HL-60 (cell line): ENCODE measurements around the gene ETV6.

Experiments used
- CTCF ChIP-seq: IDR thresholded peaks from one replicate; pipeline ENCODE4 v1.5.1; 2011; ENCODE audit warnings: low read length, control low read depth, inconsistent platforms; ENCODE audit not compliant: insufficient read depth
- GABPA ChIP-seq: IDR thresholded peaks from 2 replicates; pipeline ENCODE4 v1.6.1; 2012; ENCODE audit warnings: low read depth
- POLR2AphosphoS5 ChIP-seq: IDR thresholded peaks from 2 replicates; pipeline ENCODE4 v1.6.1; 2012; ENCODE audit warnings: low read depth
- REST ChIP-seq: IDR thresholded peaks from 2 replicates; pipeline ENCODE4 v1.6.1; 2012; ENCODE audit warnings: low read depth; ENCODE audit not compliant: insufficient replicate concordance
- SPI1 ChIP-seq: IDR thresholded peaks from 2 replicates; pipeline ENCODE4 v1.6.1; 2012; ENCODE audit warnings: low read depth, mild to moderate bottlenecking, borderline replicate concordance

DNA sequence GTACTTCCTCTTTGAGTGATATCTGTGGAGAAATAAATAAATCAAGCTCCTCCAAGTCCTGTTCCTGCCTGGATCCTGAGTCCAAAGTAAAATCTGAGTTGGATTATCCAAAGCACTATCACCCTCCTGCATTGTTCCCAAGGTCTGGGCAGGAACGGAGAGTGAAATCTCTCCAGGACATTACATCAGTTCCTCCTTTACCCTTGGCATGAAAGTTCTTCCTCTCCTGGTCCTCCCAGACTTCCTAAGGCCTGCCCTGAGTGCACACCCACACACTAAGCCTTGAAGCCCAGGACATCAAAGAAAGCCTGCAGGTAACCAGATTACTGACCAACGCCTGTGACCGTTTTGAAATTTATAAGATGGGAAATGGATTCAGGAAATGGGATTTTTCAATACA, 214.5 kb downstream of the ETV6 start:
- TF ChIP-seq CTCF = no peak
- TF ChIP-seq GABPA = no peak
- TF ChIP-seq POLR2AphosphoS5 = no peak
- TF ChIP-seq REST = no peak
- TF ChIP-seq SPI1 = peak; percentile 48; the same call in 1 of the 2 replicates
